Activated CD4-positive, alpha-beta T cell treated with anti-CD3 and anti-CD28 coated beads, Interleukin-2, amount 10 ng/mL, durations not matched to agents 7 days and 5 days (primary cell): Measurements from ENCODE around the gene TSC22D2. TPM values are rescaled to one million over a fixed set of nuclear protein-coding genes. Genes with fewer than 3 reads are reported as not detected.
"Not testable (repeated sequence)": the region's sequence is repeated elsewhere in the genome, so short reads cannot be mapped to it uniquely, and the experiment has no call there.

Experiments
- CTCF ChIA-PET: fragments of 350-600 bp; sonication (Branson Sonifier 250); formaldehyde crosslinking; loops from one replicate; lab custom pipeline; 2021; ENCODE audit warnings: antibody characterized with exemption; lab: Charles Lee
- POLR2A ChIA-PET: fragments of 350-600 bp; sonication (Branson Sonifier 250); formaldehyde crosslinking; loops from one replicate; lab custom pipeline; 2021; ENCODE audit warnings: antibody characterized with exemption; lab: Charles Lee
- DNase-seq: peaks from one replicate; pipeline ENCODE4 v3.0.0-alpha.2; 2020
- H3K27ac Mint-ChIP-seq: one replicate; pipeline ENCODE4 v1.8.0; 2021; ENCODE audit warnings: mild to moderate bottlenecking, moderate library complexity, mixed read lengths
- H3K27me3 Mint-ChIP-seq: one replicate; pipeline ENCODE4 v1.8.0; 2021; ENCODE audit warnings: mixed read lengths
- H3K36me3 Mint-ChIP-seq: one replicate; pipeline ENCODE4 v1.8.0; 2021; ENCODE audit warnings: low read depth, mixed read lengths
- H3K4me1 Mint-ChIP-seq: one replicate; pipeline ENCODE4 v1.8.0; 2021; ENCODE audit warnings: mixed read lengths
- H3K4me3 Mint-ChIP-seq: one replicate; pipeline ENCODE4 v1.8.0; 2021; ENCODE audit warnings: mild to moderate bottlenecking, moderate library complexity, mixed read lengths
- H3K9me3 Mint-ChIP-seq: one replicate; pipeline ENCODE4 v1.8.0; 2021; ENCODE audit warnings: mixed read lengths
- total RNA-seq, 2 experiments: library from RNA; stranded (reverse); gene quantifications; one replicate each; pipeline ENCODE4 v1.2.3, GENCODE V29; 2021

TSC22D2 gene
- total RNA-seq, 2 experiments from 2014 or later, result 14.8 to 19.6 TPM

- no peaks in the 10 kb centered on the region for H3K9me3 Mint-ChIP-seq
- H3K4me3 Mint-ChIP-seq, result no peak overlapping the region
- DNase-seq, result no peak
- H3K27ac Mint-ChIP-seq, result no peak overlapping the region
- no peaks in the 10 kb centered on the region for H3K4me1 Mint-ChIP-seq
- H3K36me3 Mint-ChIP-seq, result no peaks in the 10 kb centered on the region
- no peaks in the 10 kb centered on the region for H3K27me3 Mint-ChIP-seq
- POLR2A ChIA-PET, result no interaction called here
- CTCF ChIA-PET, result interaction anchor here (1.2 to 1.9 kb wide), 2 partner anchors 27 to 274 kb away, joined by 3 to 7 read pairs; no protein-coding TSS in a partner anchor
Observed at GRCh38 chr3:150494411-150494977, 86.4 kb downstream of the TSC22D2 start.

DNA sequence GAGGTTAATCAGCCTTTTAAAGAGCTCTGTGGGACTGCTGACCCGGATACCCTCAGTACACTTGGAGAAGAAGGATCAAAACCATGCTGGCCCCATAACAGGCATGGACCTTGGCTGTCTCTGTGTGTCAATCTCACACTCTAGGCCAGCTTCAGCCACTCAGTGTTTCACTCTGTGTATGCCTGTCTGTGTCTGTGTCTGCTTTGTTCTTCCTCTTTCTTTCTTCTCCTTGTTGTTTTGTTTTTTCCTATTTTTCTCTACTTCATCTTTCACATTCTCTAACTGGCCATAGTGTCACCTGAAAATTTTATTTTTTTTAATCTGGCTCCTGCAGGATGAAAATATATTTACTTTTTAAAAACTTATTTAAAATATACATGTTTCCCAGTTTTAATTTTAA lies 87.1 kb downstream of the TSC22D2 start:
- Mint-ChIP-seq H3K4me1 (no peaks in the 10 kb centered on the region), H3K9me3 (no peaks in the 10 kb centered on the region), H3K4me3 (no peak overlapping the region), H3K27ac (no peak overlapping the region), H3K27me3 (no peaks in the 10 kb centered on the region), H3K36me3 (no peaks in the 10 kb centered on the region)
- no peak for DNase-seq
- POLR2A ChIA-PET, result interaction anchor here (1.0 kb wide), 1 partner anchor 85 kb away, joined by 6 read pairs; no protein-coding TSS in a partner anchor
- CTCF ChIA-PET, result interaction anchor here (0.6 to 1.9 kb wide), 5 partner anchors 9 to 275 kb away, joined by 3 to 7 read pairs (median 4); no protein-coding TSS in a partner anchor

GRCh38 chr3:150495563-150496168 lies 87.6 kb downstream of the TSC22D2 start:
- Mint-ChIP-seq H3K36me3 (no peaks in the 10 kb centered on the region), H3K27ac (no peak overlapping the region), H3K4me1 (no peaks in the 10 kb centered on the region), H3K9me3 (no peaks in the 10 kb centered on the region), H3K4me3 (no peak overlapping the region), H3K27me3 (no peaks in the 10 kb centered on the region)
- ChIA-PET CTCF (interaction anchor here (0.6 to 1.9 kb wide), 4 partner anchors 9 to 148 kb away, joined by 3 to 7 read pairs (median 5); no protein-coding TSS in a partner anchor), POLR2A (interaction anchor here (1.0 kb wide), 1 partner anchor 86 kb away, joined by 6 read pairs; no protein-coding TSS in a partner anchor)
- peak; percentile 34 for DNase-seq

DNA sequence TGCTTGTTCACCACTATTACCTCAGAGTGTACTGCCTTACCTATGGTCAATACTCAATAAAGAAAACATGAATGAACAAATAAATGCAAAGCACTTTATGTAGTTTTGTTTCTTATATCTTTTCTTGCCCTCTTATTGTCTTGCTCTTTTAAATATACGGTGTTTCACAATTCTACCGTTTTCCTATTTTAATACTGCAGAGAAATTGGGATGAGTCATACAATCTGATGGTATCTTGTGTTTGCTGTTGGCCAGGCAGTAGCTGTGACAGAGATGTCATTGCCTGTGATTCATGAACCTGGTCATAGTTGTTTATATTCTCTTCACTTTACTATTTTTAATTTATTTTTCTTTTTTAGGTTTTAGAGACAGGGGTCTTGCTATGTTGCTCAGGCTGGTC lies 89.9 kb downstream of the TSC22D2 start:
- Mint-ChIP-seq H3K36me3 (no peaks in the 10 kb centered on the region), H3K27ac (no peak overlapping the region), H3K4me3 (no peak overlapping the region), H3K9me3 (peaks cover 9% of the 10 kb centered on the region), H3K27me3 (no peaks in the 10 kb centered on the region), H3K4me1 (no peaks in the 10 kb centered on the region)
- DNase-seq, result no peak
- ChIA-PET POLR2A (no interaction called here), CTCF (no interaction called here)

GRCh38 chr3:150500960-150501359 lies 92.9 kb downstream of the TSC22D2 start:
- not testable (repeated sequence) for H3K4me3 Mint-ChIP-seq, H3K27me3 Mint-ChIP-seq, H3K9me3 Mint-ChIP-seq, DNase-seq, H3K27ac Mint-ChIP-seq, H3K36me3 Mint-ChIP-seq, H3K4me1 Mint-ChIP-seq
- POLR2A ChIA-PET, result interaction anchor here (0.5 kb wide), 1 partner anchor 934 kb away, joined by 4 read pairs; no protein-coding TSS in a partner anchor
- CTCF ChIA-PET, result interaction anchor here (0.6 kb wide), 1 partner anchor 88 kb away, joined by 4 read pairs; no protein-coding TSS in a partner anchor

GRCh38 chr3:150503402-150504099 lies 95.5 kb downstream of the TSC22D2 start:
- Mint-ChIP-seq H3K27ac (no peak overlapping the region), H3K9me3 (peaks cover 9% of the 10 kb centered on the region), H3K4me1 (no peaks in the 10 kb centered on the region), H3K4me3 (no peak overlapping the region), H3K27me3 (peaks cover 14% of the 10 kb centered on the region), H3K36me3 (no peaks in the 10 kb centered on the region)
- POLR2A ChIA-PET, result no interaction called here
- DNase-seq, result no peak
- CTCF ChIA-PET, result interaction anchor here (0.6 kb wide), 1 partner anchor 255 kb away, joined by 3 read pairs; no protein-coding TSS in a partner anchor

GRCh38 chr3:150504483-150504882 lies 96.4 kb downstream of the TSC22D2 start:
- H3K4me1 Mint-ChIP-seq, result no peaks in the 10 kb centered on the region
- H3K27ac Mint-ChIP-seq, result no peak overlapping the region
- peaks cover 9% of the 10 kb centered on the region for H3K9me3 Mint-ChIP-seq
- POLR2A ChIA-PET, result no interaction called here
- H3K27me3 Mint-ChIP-seq, result peaks cover 21% of the 10 kb centered on the region
- CTCF ChIA-PET, result interaction anchor here (0.6 to 1.3 kb wide), 3 partner anchors 9 to 694 kb away, joined by 3 read pairs; no protein-coding TSS in a partner anchor
- no peaks in the 10 kb centered on the region for H3K36me3 Mint-ChIP-seq
- DNase-seq, result no peak
- H3K4me3 Mint-ChIP-seq, result no peak overlapping the region

- Mint-ChIP-seq H3K4me3 (no peak overlapping the region), H3K9me3 (no peaks in the 10 kb centered on the region), H3K27ac (no peak overlapping the region), H3K4me1 (no peaks in the 10 kb centered on the region), H3K36me3 (no peaks in the 10 kb centered on the region), H3K27me3 (peaks cover 32% of the 10 kb centered on the region)
- DNase-seq, result no peak
- ChIA-PET CTCF (no interaction called here), POLR2A (no interaction called here)
Observed at GRCh38 chr3:150508401-150508800, 100.3 kb downstream of the TSC22D2 start.

DNA sequence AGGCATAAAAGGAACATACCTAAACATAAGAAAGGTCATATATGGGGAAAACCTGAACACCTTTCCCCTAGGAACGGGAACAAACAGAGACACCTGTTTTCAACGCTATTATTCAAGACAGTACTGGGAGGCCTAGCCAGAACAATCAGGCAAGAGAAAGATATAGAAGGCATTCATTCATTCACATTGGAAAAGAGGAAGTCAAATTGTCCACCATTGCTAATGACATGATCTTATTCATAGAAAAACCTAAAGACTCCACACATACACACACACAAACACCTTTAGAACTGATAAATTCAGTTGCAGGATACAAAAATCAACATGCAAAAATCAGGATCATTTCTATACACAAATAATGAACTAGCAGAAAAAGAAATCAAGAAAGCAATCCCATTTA lies 101.7 kb downstream of the TSC22D2 start:
- no peak for DNase-seq
- POLR2A ChIA-PET, result no interaction called here
- Mint-ChIP-seq H3K4me1 (no peaks in the 10 kb centered on the region), H3K9me3 (no peaks in the 10 kb centered on the region), H3K27me3 (peaks cover 32% of the 10 kb centered on the region), H3K27ac (no peak overlapping the region), H3K4me3 (no peak overlapping the region), H3K36me3 (no peaks in the 10 kb centered on the region)
- CTCF ChIA-PET, result no interaction called here

DNA sequence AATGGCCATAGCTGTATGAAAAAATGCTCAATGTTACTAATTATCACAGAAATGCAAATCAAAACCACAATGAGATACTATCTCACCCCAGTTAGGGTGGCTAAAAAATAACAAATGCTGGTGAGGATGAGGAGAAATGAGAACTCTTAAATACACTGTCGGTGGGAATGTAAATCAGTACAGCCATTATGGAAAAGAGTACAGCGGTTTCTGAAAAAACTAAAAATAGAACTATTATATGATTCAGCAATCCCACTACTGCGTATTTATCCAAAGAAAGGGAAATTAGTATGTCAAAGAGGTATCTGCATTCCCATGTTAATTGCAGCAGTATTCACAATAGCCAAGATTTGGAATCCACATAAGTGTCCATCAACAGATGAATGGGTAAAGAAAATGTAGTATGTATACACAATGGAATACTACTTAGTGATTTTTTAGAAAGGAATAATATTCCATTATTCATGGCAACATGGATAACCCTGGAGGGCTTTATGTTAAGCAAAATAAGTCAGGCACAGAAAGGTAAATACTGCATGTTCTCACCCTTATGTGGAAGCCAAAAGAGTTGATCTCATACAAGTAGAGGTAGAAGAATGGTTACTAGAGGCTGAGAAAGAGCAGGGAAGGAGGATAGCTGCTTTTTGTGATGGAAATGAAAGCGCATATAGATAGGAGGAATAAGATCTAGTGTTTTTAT lies 103.2 kb downstream of the TSC22D2 start:
- ChIA-PET POLR2A (no interaction called here), CTCF (no interaction called here)
- DNase-seq, result no peak
- Mint-ChIP-seq H3K36me3 (no peaks in the 10 kb centered on the region), H3K27ac (no peak overlapping the region), H3K27me3 (peaks cover 35% of the 10 kb centered on the region), H3K4me3 (no peak overlapping the region), H3K4me1 (no peaks in the 10 kb centered on the region), H3K9me3 (no peaks in the 10 kb centered on the region)

GRCh38 chr3:150515210-150515609 lies 107.1 kb downstream of the TSC22D2 start:
- Mint-ChIP-seq H3K9me3 (no peaks in the 10 kb centered on the region), H3K27ac (no peak overlapping the region), H3K4me3 (no peak overlapping the region), H3K4me1 (no peaks in the 10 kb centered on the region), H3K27me3 (peaks cover 17% of the 10 kb centered on the region), H3K36me3 (no peaks in the 10 kb centered on the region)
- ChIA-PET POLR2A (no interaction called here), CTCF (interaction anchor here (0.6 kb wide), 1 partner anchor 282 kb away, joined by 3 read pairs; no protein-coding TSS in a partner anchor)
- DNase-seq, result no peak
